GM19324 (cell line): ENCODE results near the gene HRH4.

Experiments used
- ATAC-seq: cut with Tn5 transposase; IDR thresholded peaks from one replicate; pipeline ENCODE4 v1.9.1; 2021; ENCODE audit warnings: mild to moderate bottlenecking, moderate library complexity; ENCODE audit not compliant: unreplicated experiment, low FRiP score

Gene HRH4

GRCh38 chr18:24460388-24460787 is at the start of gene HRH4:
TSS of gene HRH4 (plus strand) at chr18:24460637. CDS start at chr18:24460729, 92 bp downstream.
- no peak for ATAC-seq

- no peak for ATAC-seq
These were observed 47.3 kb upstream of the HRH4 start for GRCh38 chr18:24413148-24413547.

GRCh38 chr18:24414349-24415003 is 46.0 kb upstream of the HRH4 start:
- no peak for ATAC-seq

- ATAC-seq = no peak
These were observed 43.0 kb upstream of the HRH4 start for GRCh38 chr18:24417480-24417879.

- ATAC-seq = no peak
These were observed 39.9 kb upstream of the HRH4 start for GRCh38 chr18:24420551-24420950.

GRCh38 chr18:24421831-24422230 is 38.6 kb upstream of the HRH4 start:
- ATAC-seq = no peak

- ATAC-seq = no peak
These were observed 34.4 kb upstream of the HRH4 start for GRCh38 chr18:24426073-24426397.

- peak; percentile 83 for ATAC-seq
These were observed 33.8 kb upstream of the HRH4 start, which contains the start of gene IMPACT for GRCh38 chr18:24426398-24427294. TSS of gene IMPACT (plus strand) at chr18:24426670. CDS start at chr18:24426757, 87 bp downstream.

- ATAC-seq = no peak
These were observed 33.0 kb upstream of the HRH4 start for GRCh38 chr18:24427484-24427883.

- no peak for ATAC-seq
These were observed 31.7 kb upstream of the HRH4 start for GRCh38 chr18:24428709-24429108.

- no peak for ATAC-seq
These were observed 31.2 kb upstream of the HRH4 start for GRCh38 chr18:24429188-24429587.

GRCh38 chr18:24432618-24433017 is 27.8 kb upstream of the HRH4 start:
- ATAC-seq = no peak

- no peak for ATAC-seq
These were observed 23.5 kb upstream of the HRH4 start for GRCh38 chr18:24436939-24437338.

GRCh38 chr18:24443870-24444269 is 16.6 kb upstream of the HRH4 start:
- peak; percentile 78 for ATAC-seq

GRCh38 chr18:24446453-24446852 is 14.0 kb upstream of the HRH4 start:
- ATAC-seq = no peak

GRCh38 chr18:24446953-24447538 is 13.4 kb upstream of the HRH4 start:
- no peak for ATAC-seq

- ATAC-seq = no peak
These were observed 12.5 kb upstream of the HRH4 start for GRCh38 chr18:24447961-24448360.

- peak; percentile 67 for ATAC-seq
These were observed 3.9 kb upstream of the HRH4 start for GRCh38 chr18:24456549-24456948.

GRCh38 chr18:24459772-24460171 is 665 bp upstream of the HRH4 start:
- ATAC-seq = no peak

- no peak for ATAC-seq
These were observed 1.6 kb downstream of the HRH4 start for GRCh38 chr18:24461996-24462395.
